WERI-Rb-1 (cell line): ENCODE results near the gene SEMA3B.

Source experiments
- DNase-seq: peaks from one replicate; pipeline ENCODE4 v3.0.0-alpha.2; 2020
- H3K27ac ChIP-seq: fragments of 250-450 bp; sonication (Bioruptor Pico); 2 replicates; pipeline ENCODE4 v1.5.1; 2020; ENCODE audit warnings: mild to moderate bottlenecking, moderate library complexity
- H3K27me3 ChIP-seq: fragments of 250-450 bp; sonication (Bioruptor Pico); 2 replicates; pipeline ENCODE4 v1.5.1; 2021; ENCODE audit warnings: mild to moderate bottlenecking, low read depth, moderate library complexity; ENCODE audit not compliant: insufficient read depth, severe bottlenecking
- H3K36me3 ChIP-seq: fragments of 250-450 bp; sonication (Bioruptor Pico); 2 replicates; pipeline ENCODE4 v1.5.1; 2020; ENCODE audit warnings: mild to moderate bottlenecking, moderate library complexity
- H3K4me3 ChIP-seq: 2 replicates; pipeline ENCODE4 v1.5.1; 2011; ENCODE audit warnings: low read depth, mild to moderate bottlenecking, control low read depth, low read length
- H3K9me3 ChIP-seq: fragments of 250-450 bp; sonication (Bioruptor Pico); 2 replicates; pipeline ENCODE4 v1.5.1; 2021; ENCODE audit warnings: mild to moderate bottlenecking, moderate library complexity; ENCODE audit not compliant: severe bottlenecking
- CTCF ChIP-seq: IDR thresholded peaks from 2 replicates; pipeline ENCODE4 v1.5.1; 2011; ENCODE audit warnings: low read depth, mild to moderate bottlenecking, control low read depth, inconsistent platforms, low read length

The SEMA3B gene

GRCh38 chr3:50235716-50236483 is 33.0 kb upstream of the SEMA3B start, which contains the start of gene GNAI2:
GNAI2 (plus strand) TSS chr3:50236204; CDS start chr3:50236336, 132 bp downstream.
- Histone ChIP-seq H3K4me3 (peak within 1 kb of the TSS; percentile 41), H3K27ac (peak within 1 kb of the TSS; percentile 68), H3K9me3 (no peaks in the 10 kb centered on the region), H3K36me3 (peaks cover 4% of the 10 kb centered on the region), H3K27me3 (no peaks in the 10 kb centered on the region)
- no peak for TF ChIP-seq CTCF
- DNase-seq, result peak; percentile 99

GRCh38 chr3:50236484-50237132 is 32.3 kb upstream of the SEMA3B start:
- Histone ChIP-seq H3K27me3 (no peaks in the 10 kb centered on the region), H3K27ac (peak overlapping the region; percentile 49), H3K4me3 (peak overlapping the region; percentile 41), H3K9me3 (no peaks in the 10 kb centered on the region), H3K36me3 (peaks cover 4% of the 10 kb centered on the region)
- no peak for DNase-seq
- TF ChIP-seq CTCF, result no peak

- H3K27me3 ChIP-seq, result no peaks in the 10 kb centered on the region
- peaks cover 4% of the 10 kb centered on the region for H3K36me3 ChIP-seq
- H3K27ac ChIP-seq, result peak overlapping the region; percentile 32; the same call in 1 of the 2 replicates
- H3K9me3 ChIP-seq, result no peaks in the 10 kb centered on the region
- TF ChIP-seq CTCF, result no peak
- H3K4me3 ChIP-seq, result peak overlapping the region; percentile 41
- DNase-seq, result peak; percentile 68
These were observed 31.8 kb upstream of the SEMA3B start for GRCh38 chr3:50237133-50237651.

- H3K36me3 ChIP-seq, result peaks cover 4% of the 10 kb centered on the region
- no peaks in the 10 kb centered on the region for H3K9me3 ChIP-seq
- H3K4me3 ChIP-seq, result no peak overlapping the region
- no peaks in the 10 kb centered on the region for H3K27me3 ChIP-seq
- H3K27ac ChIP-seq, result no peak overlapping the region
- no peak for TF ChIP-seq CTCF
- DNase-seq, result no peak
These were observed 31.0 kb upstream of the SEMA3B start for GRCh38 chr3:50237754-50238548.

GRCh38 chr3:50238549-50239026 is 30.4 kb upstream of the SEMA3B start:
- no peaks in the 10 kb centered on the region for H3K9me3 ChIP-seq
- TF ChIP-seq CTCF, result no peak
- H3K4me3 ChIP-seq, result no peak overlapping the region
- H3K36me3 ChIP-seq, result peaks cover 7% of the 10 kb centered on the region
- H3K27ac ChIP-seq, result no peak overlapping the region
- no peaks in the 10 kb centered on the region for H3K27me3 ChIP-seq
- no peak for DNase-seq
